Mammary epithelial cell (primary cell): Measurements from ENCODE around the gene CDH13.

Experiments
- CTCF ChIP-seq, 2 donors: IDR thresholded peaks in 1 of 2; conservative IDR thresholded peaks in 1 of 2; 2 replicates each; pipeline ENCODE4 v1.5.1; 2011 to 2012; ENCODE audit warnings: inconsistent platforms in 2 of 2, low read length in 2 of 2, mild to moderate bottlenecking in 2 of 2, control low read depth in 1 of 2, low read depth in 1 of 2; ENCODE audit not compliant: insufficient read depth in 1 of 2; ENCODE audit errors: extremely low read depth in 1 of 2
- EZH2 ChIP-seq: IDR thresholded peaks from 2 replicates; pipeline ENCODE4 v1.6.1; 2012; ENCODE audit warnings: low read length, inconsistent platforms, borderline replicate concordance

GRCh38 chr16:82636958-82637357 lies 10.2 kb downstream of the CDH13 start:
- TF ChIP-seq CTCF (conservative IDR thresholded peaks at IDR 0.05 in 1 of 2, IDR thresholded peaks at IDR 0.05 in 1 of 2; ENCODE audit: extremely low read depth in 1 of 2, insufficient read depth in 1 of 2, low read depth in 1 of 2, low read length in 2 of 2) (no peak), EZH2 (no peak)
